HG02571 (cell line): Measurements from ENCODE around the gene REPIN1.

ENCODE experiments used
- ATAC-seq: cut with Tn5 transposase; IDR thresholded peaks from one replicate; pipeline ENCODE4 v1.9.1; 2021; ENCODE audit warnings: mild to moderate bottlenecking, moderate library complexity; ENCODE audit not compliant: unreplicated experiment

The REPIN1 gene

GRCh38 chr7:150368096-150368883, at the start of gene REPIN1:
Gene REPIN1, plus strand, starts transcription at chr7:150368822. Its CDS starts 890 bp downstream, at chr7:150369712.
- peak; percentile 53 for ATAC-seq

GRCh38 chr7:150321788-150322113, 46.9 kb upstream of the REPIN1 start:
- no peak for ATAC-seq

GRCh38 chr7:150322114-150322832, 46.3 kb upstream of the REPIN1 start:
- ATAC-seq, result peak; percentile 26

GRCh38 chr7:150322833-150323681, 45.6 kb upstream of the REPIN1 start, which contains the start of the genes ACTR3C and LRRC61:
Gene ACTR3C, minus strand, starts transcription at chr7:150323545. Its CDS starts 28,249 bp downstream, at chr7:150295296.
Gene LRRC61, plus strand, starts transcription at chr7:150323355. Its CDS starts 13,507 bp downstream, at chr7:150336862.
- ATAC-seq, result peak; percentile 65

GRCh38 chr7:150323682-150324372, 44.8 kb upstream of the REPIN1 start:
- ATAC-seq, result peak; percentile 20

- no peak for ATAC-seq
Observed at GRCh38 chr7:150324373-150324961, 44.2 kb upstream of the REPIN1 start.

- no peak for ATAC-seq
Observed at GRCh38 chr7:150325110-150325611, 43.5 kb upstream of the REPIN1 start.

- ATAC-seq, result no peak
Observed at GRCh38 chr7:150325901-150326300, 42.7 kb upstream of the REPIN1 start.

GRCh38 chr7:150326657-150327268, 41.9 kb upstream of the REPIN1 start:
- no peak for ATAC-seq

- ATAC-seq, result no peak
Observed at GRCh38 chr7:150327308-150327707, 41.3 kb upstream of the REPIN1 start.

GRCh38 chr7:150329331-150330120, 39.1 kb upstream of the REPIN1 start:
- no peak for ATAC-seq

- ATAC-seq, result no peak
Observed at GRCh38 chr7:150330211-150330885, 38.3 kb upstream of the REPIN1 start.

GRCh38 chr7:150332852-150333635, 35.6 kb upstream of the REPIN1 start:
- no peak for ATAC-seq

GRCh38 chr7:150333659-150334058, 35.0 kb upstream of the REPIN1 start:
- no peak for ATAC-seq

- ATAC-seq, result no peak
Observed at GRCh38 chr7:150334108-150334507, 34.5 kb upstream of the REPIN1 start.

- ATAC-seq, result no peak
Observed at GRCh38 chr7:150335108-150335773, 33.4 kb upstream of the REPIN1 start.

GRCh38 chr7:150335774-150336112, 32.9 kb upstream of the REPIN1 start:
- ATAC-seq, result no peak
